ENCODE results near the gene PRTFDC1. TPM values are rescaled to one million over a fixed set of nuclear protein-coding genes. Genes with fewer than 3 reads are reported as not detected.
A peak's percentile ranks its signal among the peaks of the same experiment; 100 is the strongest.

The PRTFDC1 gene
- total and polyA plus RNA-seq, 2 donors (not counting 3 experiments of a cell fraction or from before 2014, with no cell fraction given): 22.0 to 27.0 TPM

DNA sequence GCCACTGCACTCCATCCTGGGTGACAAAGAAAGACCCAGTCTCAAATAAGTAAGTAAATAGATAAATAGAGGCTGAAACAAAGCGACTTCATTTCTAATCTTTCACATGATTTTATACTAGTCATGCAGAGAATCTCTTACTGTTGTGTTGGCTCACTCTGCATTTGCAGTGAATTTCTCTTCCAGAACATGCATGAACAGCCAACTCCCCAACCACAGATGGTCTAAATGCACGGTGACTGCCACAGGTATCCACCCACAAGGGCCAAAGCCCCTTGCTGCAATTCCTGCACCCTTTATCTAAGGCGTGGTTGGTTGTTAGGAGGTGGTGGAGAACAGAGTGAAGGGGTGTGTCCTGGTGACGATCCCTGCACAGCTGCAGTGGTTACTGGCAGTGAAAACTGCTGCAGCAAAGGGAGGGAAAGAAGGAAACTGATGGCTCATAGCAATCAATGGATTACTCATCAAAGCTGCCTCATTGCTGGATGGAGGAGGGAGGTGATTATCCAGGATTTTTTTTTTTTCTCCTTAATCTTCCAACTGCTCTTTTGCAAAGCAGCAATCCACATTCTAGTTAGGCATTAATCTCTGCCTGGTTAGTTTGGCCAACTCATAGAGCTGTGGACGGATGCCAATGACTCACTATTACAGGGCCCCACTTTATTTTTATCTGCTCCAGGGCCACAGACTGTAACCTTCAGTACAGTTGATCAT lies 50.6 kb downstream of the PRTFDC1 start:
- H3K79me2 ChIP-seq (ENCODE audit: control insufficient read depth, insufficient read depth, low read length): no peaks in the 10 kb centered on the region
- H3K9ac ChIP-seq (replicated peaks; ENCODE audit: extremely low read depth, insufficient read depth, low read length): no peak overlapping the region
- FAIRE-seq (peak; percentile 84), DNase-seq (ENCODE audit: low read depth, low spot score) (peak; percentile 75)
- ChIA-PET CTCF (interaction anchor here (0.7 to 1.1 kb wide), 3 partner anchors 22 to 86 kb away, joined by 3 read pairs; no protein-coding TSS in a partner anchor), POLR2A (interaction anchor here (0.5 kb wide), 1 partner anchor 190 kb away, joined by 3 read pairs; no protein-coding TSS in a partner anchor)
- TF ChIP-seq POLR2AphosphoS5 (IDR thresholded peaks at IDR 0.05; ENCODE audit: insufficient read depth, low read depth, low read length) (peak; percentile 36), POLR2A (IDR thresholded peaks at IDR 0.05; ENCODE audit: low read depth, low read length) (no peak), GATA2 (IDR thresholded peaks at IDR 0.05; ENCODE audit: insufficient read depth, insufficient read length, low read depth, low read length) (peak; percentile 63), EZH2 (IDR thresholded peaks at IDR 0.05; ENCODE audit: borderline replicate concordance, low read depth, low read length, severe bottlenecking) (no peak), FOS (IDR thresholded peaks at IDR 0.05; ENCODE audit: borderline replicate concordance, insufficient read depth, low read length) (peak; percentile 98), JUN (IDR thresholded peaks at IDR 0.05; ENCODE audit: borderline replicate concordance, insufficient read depth, insufficient read length, low read depth) (peak; percentile 80), MYC (IDR thresholded peaks at IDR 0.05; ENCODE audit: low read depth, low read length) (no peak), CTCF (IDR thresholded peaks at IDR 0.05; ENCODE audit: extremely low read depth in 1 of 2, insufficient read depth in 1 of 2, low read depth in 1 of 2, low read length in 2 of 2) (no peak)
- TF ChIP-seq, protein P1, sequence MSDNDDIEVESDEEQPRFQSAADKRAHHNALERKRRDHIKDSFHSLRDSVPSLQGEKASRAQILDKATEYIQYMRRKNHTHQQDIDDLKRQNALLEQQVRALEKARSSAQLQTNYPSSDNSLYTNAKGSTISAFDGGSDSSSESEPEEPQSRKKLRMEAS (IDR thresholded peaks at IDR 0.05; ENCODE audit: insufficient read depth, insufficient read length): no peak
- no peaks in the 10 kb centered on the region for H3K27me3 ChIP-seq (ENCODE audit: control insufficient read depth in 2 of 2, insufficient read depth in 2 of 2, low read length in 2 of 2)
- no peak overlapping the region for H2AFZ ChIP-seq (ENCODE audit: low read depth, low read length)
- dilution Hi-C loops (cut with MboI; ENCODE audit: extremely low pct_ligation_motif_present, low sequenced_read_pairs): no loop called here
- H3K27ac ChIP-seq (ENCODE audit: insufficient read depth, low read depth, low read length): no peak overlapping the region
- no peaks in the 10 kb centered on the region for H3K9me3 ChIP-seq (replicated peaks; ENCODE audit: control insufficient read depth, insufficient read depth, low read length)
- H3K4me3 ChIP-seq (replicated peaks in 1 of 3; ENCODE audit: insufficient read depth in 1 of 3, low read depth in 1 of 3, low read length in 3 of 3): no peak overlapping the region
- no peaks in the 10 kb centered on the region for H3K9me1 ChIP-seq (replicated peaks; ENCODE audit: control insufficient read depth, extremely low read depth, insufficient read depth, low read length)
- intact Hi-C loops (cut with micrococcal nuclease): loop anchor here (2.0 kb wide), 2 partner anchors 19 to 51 kb away; no protein-coding TSS in a partner anchor
- peaks cover 27% of the 10 kb centered on the region for H3K4me1 ChIP-seq (ENCODE audit: control insufficient read depth, extremely low read depth, insufficient read depth, low read length)
- no TSS peak for BruUV-seq (replicated peaks)
- H3K36me3 ChIP-seq (ENCODE audit: control insufficient read depth in 2 of 2, extremely low read depth in 1 of 2, insufficient read depth in 2 of 2, low read length in 2 of 2): no peaks in the 10 kb centered on the region
- H4K20me1 ChIP-seq (replicated peaks; ENCODE audit: control insufficient read depth, extremely low read depth, insufficient read depth, low read length): no peaks in the 10 kb centered on the region
- no peak overlapping the region for H3K4me2 ChIP-seq (ENCODE audit: insufficient read depth, low read length)

Measured in endothelial cell of umbilical vein (primary cell).